Left colon (tissue), 2 donors: Measurements from ENCODE around the gene ADIG. TPM values are rescaled to one million over a fixed set of nuclear protein-coding genes. Genes with fewer than 3 reads are reported as not detected.
"Not testable (repeated sequence)": the region's sequence is repeated elsewhere in the genome, so short reads cannot be mapped to it uniquely, and the experiment has no call there.

Experiments used
- ATAC-seq: fragments of 200-7000 bp; cut with Tn5 transposase; one replicate; pipeline ENCODE4 v1.9.1; 2020; ENCODE audit warnings: mild to moderate bottlenecking, moderate library complexity
- DNase-seq, 2 donors: peaks; one replicate each; pipeline ENCODE4 v3.0.0-alpha.2; 2020
- intact Hi-C, 2 donors: fragments of 100-400 bp; cut with DNase I in 1 of 2; cut with micrococcal nuclease in 1 of 2; formaldehyde crosslinking; loops; one replicate each; pipeline versions ENCODE4 v1.11.2 to v1.14.0; 2022; cut with DNase I, micrococcal nuclease
- total RNA-seq, 2 donors: library from RNA; stranded (reverse); fragmentation: NEBNext Ultra II Directional; extraction: Animal tissue kit (Norgen Biotek cat#: 25700); gene quantifications; one replicate each; pipeline ENCODE4 v1.2.1, GENCODE V29; 2021
- donor health status: DM: no; HTN: no; CAD: no.
- donor health status: DM: yes; HTN: yes; CAD: no.

Gene ADIG
- total RNA-seq, 2 donors from 2014 or later = not detected

GRCh38 chr20:38594281-38594680 is 13.3 kb downstream of the ADIG start:
- DNase-seq, intact Hi-C loops, ATAC-seq: not testable (repeated sequence)

GRCh38 chr20:38595886-38596285 is 14.9 kb downstream of the ADIG start:
- ATAC-seq, DNase-seq, intact Hi-C loops: not testable (repeated sequence)

- no peak for DNase-seq
- no peak for ATAC-seq
These were observed 18.4 kb downstream of the ADIG start for GRCh38 chr20:38599410-38599882.

GRCh38 chr20:38600057-38600456 is 19.1 kb downstream of the ADIG start:
- no peak for ATAC-seq
- no peak for DNase-seq
- intact Hi-C loops = no loop called here

More at GRCh38 chr20:38599410-38599882, 18.4 kb downstream of the ADIG start:
- intact Hi-C loops = no loop called here

- intact Hi-C loops = no loop called here
- DNase-seq = peak in 1 of 2 donors; percentile 31
- peak; percentile 84 for ATAC-seq
These were observed 20.5 kb downstream of the ADIG start, which contains the start of gene ARHGAP40 for GRCh38 chr20:38601216-38602184. Gene ARHGAP40, plus strand, starts transcription at chr20:38601809.

- intact Hi-C loops = no loop called here
- ATAC-seq (no peak), DNase-seq (no peak)
These were observed 21.2 kb downstream of the ADIG start for GRCh38 chr20:38602185-38602581.

- intact Hi-C loops = no loop called here
- ATAC-seq (no peak), DNase-seq (no peak)
These were observed 22.3 kb downstream of the ADIG start for GRCh38 chr20:38603286-38603685.

- DNase-seq = no peak
- intact Hi-C loops = no loop called here
- ATAC-seq = no peak
These were observed 23.9 kb downstream of the ADIG start for GRCh38 chr20:38604873-38605303.

GRCh38 chr20:38607351-38607750 is 26.4 kb downstream of the ADIG start:
- intact Hi-C loops = no loop called here
- no peak for ATAC-seq

GRCh38 chr20:38608188-38608587 is 27.2 kb downstream of the ADIG start:
- intact Hi-C loops = no loop called here
- DNase-seq (no peak), ATAC-seq (no peak)

More at GRCh38 chr20:38607351-38607750, 26.4 kb downstream of the ADIG start:
- no peak for DNase-seq

- DNase-seq (no peak), ATAC-seq (no peak)
- intact Hi-C loops = no loop called here
These were observed 28.8 kb downstream of the ADIG start for GRCh38 chr20:38609815-38610214.

GRCh38 chr20:38610521-38610920 is 29.5 kb downstream of the ADIG start:
- no peak for DNase-seq
- intact Hi-C loops = no loop called here
- no peak for ATAC-seq

- DNase-seq = no peak
- intact Hi-C loops = no loop called here
- ATAC-seq = no peak
These were observed 31.9 kb downstream of the ADIG start for GRCh38 chr20:38612751-38613515.

- no peak for DNase-seq
- intact Hi-C loops = no loop called here
- ATAC-seq = no peak
These were observed 34.3 kb downstream of the ADIG start for GRCh38 chr20:38615283-38615682.

GRCh38 chr20:38616457-38616856 is 35.5 kb downstream of the ADIG start:
- intact Hi-C loops = no loop called here

GRCh38 chr20:38617011-38617829 is 36.2 kb downstream of the ADIG start:
- no peak for DNase-seq
- intact Hi-C loops = no loop called here
- ATAC-seq = no peak

More at GRCh38 chr20:38616457-38616856, 35.5 kb downstream of the ADIG start:
- DNase-seq (no peak), ATAC-seq (no peak)

- intact Hi-C loops = no loop called here
- DNase-seq (no peak), ATAC-seq (no peak)
These were observed 36.8 kb downstream of the ADIG start for GRCh38 chr20:38617830-38618196.

- intact Hi-C loops = no loop called here
- DNase-seq (no peak), ATAC-seq (no peak)
These were observed 39.4 kb downstream of the ADIG start for GRCh38 chr20:38620441-38620840.

- DNase-seq = no peak
- intact Hi-C loops = no loop called here
- no peak for ATAC-seq
These were observed 42.1 kb downstream of the ADIG start for GRCh38 chr20:38623061-38623460.
